ENCODE data around the gene SPRYD3. TPM values are rescaled to one million over a fixed set of nuclear protein-coding genes. Genes with fewer than 3 reads are reported as not detected.

Gene SPRYD3
- total RNA-seq, 1 donor from 2014 or later = 17.9 TPM

- Mint-ChIP-seq H3K27ac (no peak overlapping the region), H3K4me3 (ENCODE audit: low read depth) (no peak overlapping the region), H3K36me3 (ENCODE audit: insufficient read depth) (peaks cover 22% of the 10 kb centered on the region), H3K4me1 (ENCODE audit: low read depth) (peaks cover 15% of the 10 kb centered on the region), H3K27me3 (no peaks in the 10 kb centered on the region), H3K9me3 (ENCODE audit: low read depth) (no peaks in the 10 kb centered on the region)
- TF ChIP-seq CTCF (IDR thresholded peaks at IDR 0.05; ENCODE audit: unreplicated experiment) = no peak
- no peak for DNase-seq (ENCODE audit: low spot score, unreplicated experiment)
Observed at GRCh38 chr12:53069621-53070410, 9.4 kb downstream of the SPRYD3 start.

- Mint-ChIP-seq H3K27me3 (no peaks in the 10 kb centered on the region), H3K36me3 (ENCODE audit: insufficient read depth) (peaks cover 16% of the 10 kb centered on the region), H3K4me3 (ENCODE audit: low read depth) (no peak overlapping the region), H3K27ac (no peak overlapping the region), H3K4me1 (ENCODE audit: low read depth) (peaks cover 15% of the 10 kb centered on the region), H3K9me3 (ENCODE audit: low read depth) (no peaks in the 10 kb centered on the region)
- no peak for TF ChIP-seq CTCF (IDR thresholded peaks at IDR 0.05; ENCODE audit: unreplicated experiment)
- no peak for DNase-seq (ENCODE audit: low spot score, unreplicated experiment)
Observed at GRCh38 chr12:53068811-53069585, 10.2 kb downstream of the SPRYD3 start.

GRCh38 chr12:53067993-53068770 lies 11.0 kb downstream of the SPRYD3 start:
- no peak for TF ChIP-seq CTCF (IDR thresholded peaks at IDR 0.05; ENCODE audit: unreplicated experiment)
- H3K4me3 Mint-ChIP-seq (ENCODE audit: low read depth) = no peak overlapping the region
- no peaks in the 10 kb centered on the region for H3K27me3 Mint-ChIP-seq
- DNase-seq (ENCODE audit: low spot score, unreplicated experiment) = no peak
- peaks cover 15% of the 10 kb centered on the region for H3K4me1 Mint-ChIP-seq (ENCODE audit: low read depth)
- no peak overlapping the region for H3K27ac Mint-ChIP-seq
- H3K36me3 Mint-ChIP-seq (ENCODE audit: insufficient read depth) = peaks cover 15% of the 10 kb centered on the region
- no peaks in the 10 kb centered on the region for H3K9me3 Mint-ChIP-seq (ENCODE audit: low read depth)

- no peak overlapping the region for H3K4me3 Mint-ChIP-seq (ENCODE audit: low read depth)
- peaks cover 9% of the 10 kb centered on the region for H3K4me1 Mint-ChIP-seq (ENCODE audit: low read depth)
- H3K27me3 Mint-ChIP-seq = no peaks in the 10 kb centered on the region
- no peak for DNase-seq (ENCODE audit: low spot score, unreplicated experiment)
- no peaks in the 10 kb centered on the region for H3K9me3 Mint-ChIP-seq (ENCODE audit: low read depth)
- peaks cover 13% of the 10 kb centered on the region for H3K36me3 Mint-ChIP-seq (ENCODE audit: insufficient read depth)
- TF ChIP-seq CTCF (IDR thresholded peaks at IDR 0.05; ENCODE audit: unreplicated experiment) = no peak
- no peak overlapping the region for H3K27ac Mint-ChIP-seq
Observed at GRCh38 chr12:53067074-53067992, 11.9 kb downstream of the SPRYD3 start.

All from progenitor cell of endocrine pancreas (in vitro differentiated cells).